ENCODE measurements around the gene RPLP2. TPM values are rescaled to one million over a fixed set of nuclear protein-coding genes. Genes with fewer than 3 reads are reported as not detected.

The RPLP2 gene
- total RNA-seq, 1 donor from 2014 or later = 211 TPM

DNA sequence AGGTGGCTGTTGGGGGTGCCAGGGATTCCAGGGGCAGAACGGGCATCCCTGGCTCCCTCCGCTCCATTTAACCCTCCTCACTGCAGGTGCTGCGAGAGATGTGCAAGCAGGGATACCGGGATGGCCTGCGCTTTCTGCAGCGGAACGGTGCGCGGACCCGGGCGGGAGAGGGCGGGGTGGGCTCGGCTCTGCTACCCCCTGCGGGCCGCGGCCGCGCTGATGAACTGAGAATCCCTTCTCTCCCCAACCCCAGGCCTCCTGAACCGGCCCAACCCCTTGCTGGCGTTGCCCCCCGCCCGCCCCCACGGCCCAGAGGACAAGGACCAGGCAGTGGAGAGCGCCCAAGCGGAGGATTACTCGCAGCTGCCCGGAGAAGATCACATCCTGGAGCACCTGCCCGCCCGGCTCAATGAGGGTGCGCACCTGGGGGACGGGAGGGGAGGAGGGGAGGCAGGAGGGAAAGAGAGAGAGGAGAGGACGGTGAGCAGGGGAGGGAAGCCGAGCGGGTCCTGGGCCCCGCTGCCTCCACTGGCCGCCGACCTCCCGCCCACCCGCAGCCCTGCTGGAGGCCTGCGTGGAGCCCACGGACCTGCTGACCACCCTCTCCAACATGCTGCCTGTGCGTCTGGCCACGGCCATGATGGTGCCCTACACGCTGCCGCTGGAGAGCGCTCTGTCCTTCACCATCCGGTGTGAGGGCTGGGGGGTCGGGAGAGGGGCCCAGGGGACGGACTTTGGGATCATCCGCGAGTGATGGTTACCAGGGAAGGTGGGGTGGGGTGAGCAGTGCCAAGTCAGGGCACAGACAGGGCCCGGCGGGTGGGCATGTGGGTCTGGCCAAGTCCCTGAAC is 13.9 kb downstream of the RPLP2 start:
- peaks cover 18% of the 10 kb centered on the region for H3K36me3 ChIP-seq (ENCODE audit: control insufficient read depth, insufficient read depth, low read length)
- no peak for DNase-seq (ENCODE audit: low read depth)
- TF ChIP-seq, protein P1, sequence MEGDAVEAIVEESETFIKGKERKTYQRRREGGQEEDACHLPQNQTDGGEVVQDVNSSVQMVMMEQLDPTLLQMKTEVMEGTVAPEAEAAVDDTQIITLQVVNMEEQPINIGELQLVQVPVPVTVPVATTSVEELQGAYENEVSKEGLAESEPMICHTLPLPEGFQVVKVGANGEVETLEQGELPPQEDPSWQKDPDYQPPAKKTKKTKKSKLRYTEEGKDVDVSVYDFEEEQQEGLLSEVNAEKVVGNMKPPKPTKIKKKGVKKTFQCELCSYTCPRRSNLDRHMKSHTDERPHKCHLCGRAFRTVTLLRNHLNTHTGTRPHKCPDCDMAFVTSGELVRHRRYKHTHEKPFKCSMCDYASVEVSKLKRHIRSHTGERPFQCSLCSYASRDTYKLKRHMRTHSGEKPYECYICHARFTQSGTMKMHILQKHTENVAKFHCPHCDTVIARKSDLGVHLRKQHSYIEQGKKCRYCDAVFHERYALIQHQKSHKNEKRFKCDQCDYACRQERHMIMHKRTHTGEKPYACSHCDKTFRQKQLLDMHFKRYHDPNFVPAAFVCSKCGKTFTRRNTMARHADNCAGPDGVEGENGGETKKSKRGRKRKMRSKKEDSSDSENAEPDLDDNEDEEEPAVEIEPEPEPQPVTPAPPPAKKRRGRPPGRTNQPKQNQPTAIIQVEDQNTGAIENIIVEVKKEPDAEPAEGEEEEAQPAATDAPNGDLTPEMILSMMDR (IDR thresholded peaks at IDR 0.05; ENCODE audit: insufficient read depth, low read length, severe bottlenecking) = no peak
- no peaks in the 10 kb centered on the region for H3K27me3 ChIP-seq (ENCODE audit: control insufficient read depth, insufficient read depth, low read length)
- no peak overlapping the region for H3K4me3 ChIP-seq (ENCODE audit: low read depth, low read length)
- FAIRE-seq = no peak

DNA sequence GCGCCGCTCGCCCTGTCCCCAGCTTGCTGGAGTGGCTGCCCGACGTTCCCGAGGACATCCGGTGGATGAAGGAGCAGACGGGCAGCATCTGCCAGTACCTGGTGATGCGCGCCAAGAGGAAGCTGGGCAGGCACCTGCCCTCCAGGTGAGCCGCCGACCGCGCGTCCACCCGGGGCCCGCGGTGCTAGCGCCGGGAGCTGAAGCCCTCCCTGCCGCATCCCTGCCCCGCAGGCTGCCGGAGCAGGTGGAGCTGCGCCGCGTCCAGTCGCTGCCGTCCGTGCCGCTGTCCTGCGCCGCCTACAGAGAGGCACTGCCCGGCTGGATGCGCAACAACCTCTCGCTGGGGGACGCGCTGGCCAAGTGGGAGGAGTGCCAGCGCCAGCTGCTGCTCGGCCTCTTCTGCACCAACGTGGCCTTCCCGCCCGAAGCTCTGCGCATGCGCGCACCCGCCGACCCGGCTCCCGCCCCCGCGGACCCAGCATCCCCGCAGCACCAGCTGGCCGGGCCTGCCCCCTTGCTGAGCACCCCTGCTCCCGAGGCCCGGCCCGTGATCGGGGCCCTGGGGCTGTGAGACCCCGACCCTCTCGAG is 14.6 kb downstream of the RPLP2 start:
- no peak for DNase-seq (ENCODE audit: low read depth)
- TF ChIP-seq, protein P1 (IDR thresholded peaks at IDR 0.05; ENCODE audit: insufficient read depth, low read length, severe bottlenecking) = no peak
- FAIRE-seq = no peak
- Histone ChIP-seq H3K36me3 (ENCODE audit: control insufficient read depth, insufficient read depth, low read length) (peaks cover 18% of the 10 kb centered on the region), H3K4me3 (ENCODE audit: low read depth, low read length) (no peak overlapping the region), H3K27me3 (ENCODE audit: control insufficient read depth, insufficient read depth, low read length) (no peaks in the 10 kb centered on the region)

DNA sequence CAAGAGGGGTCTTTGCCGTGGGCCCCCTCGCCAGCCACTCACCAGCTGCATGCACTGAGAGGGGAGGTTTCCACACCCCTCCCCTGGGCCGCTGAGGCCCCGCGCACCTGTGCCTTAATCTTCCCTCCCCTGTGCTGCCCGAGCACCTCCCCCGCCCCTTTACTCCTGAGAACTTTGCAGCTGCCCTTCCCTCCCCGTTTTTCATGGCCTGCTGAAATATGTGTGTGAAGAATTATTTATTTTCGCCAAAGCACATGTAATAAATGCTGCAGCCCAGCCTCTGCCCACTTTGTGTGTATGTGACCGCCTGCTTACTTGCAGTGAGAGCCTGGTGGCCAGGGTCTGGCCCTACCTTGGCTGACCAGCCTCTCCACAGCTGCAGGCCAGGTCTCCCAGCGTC is 15.2 kb downstream of the RPLP2 start:
- Histone ChIP-seq H3K4me3 (ENCODE audit: low read depth, low read length) (no peak overlapping the region), H3K36me3 (ENCODE audit: control insufficient read depth, insufficient read depth, low read length) (peaks cover 18% of the 10 kb centered on the region), H3K27me3 (ENCODE audit: control insufficient read depth, insufficient read depth, low read length) (peaks cover 2% of the 10 kb centered on the region)
- TF ChIP-seq, protein P1 (IDR thresholded peaks at IDR 0.05; ENCODE audit: insufficient read depth, low read length, severe bottlenecking) = no peak
- DNase-seq (ENCODE audit: low read depth) (no peak), FAIRE-seq (no peak)

DNA sequence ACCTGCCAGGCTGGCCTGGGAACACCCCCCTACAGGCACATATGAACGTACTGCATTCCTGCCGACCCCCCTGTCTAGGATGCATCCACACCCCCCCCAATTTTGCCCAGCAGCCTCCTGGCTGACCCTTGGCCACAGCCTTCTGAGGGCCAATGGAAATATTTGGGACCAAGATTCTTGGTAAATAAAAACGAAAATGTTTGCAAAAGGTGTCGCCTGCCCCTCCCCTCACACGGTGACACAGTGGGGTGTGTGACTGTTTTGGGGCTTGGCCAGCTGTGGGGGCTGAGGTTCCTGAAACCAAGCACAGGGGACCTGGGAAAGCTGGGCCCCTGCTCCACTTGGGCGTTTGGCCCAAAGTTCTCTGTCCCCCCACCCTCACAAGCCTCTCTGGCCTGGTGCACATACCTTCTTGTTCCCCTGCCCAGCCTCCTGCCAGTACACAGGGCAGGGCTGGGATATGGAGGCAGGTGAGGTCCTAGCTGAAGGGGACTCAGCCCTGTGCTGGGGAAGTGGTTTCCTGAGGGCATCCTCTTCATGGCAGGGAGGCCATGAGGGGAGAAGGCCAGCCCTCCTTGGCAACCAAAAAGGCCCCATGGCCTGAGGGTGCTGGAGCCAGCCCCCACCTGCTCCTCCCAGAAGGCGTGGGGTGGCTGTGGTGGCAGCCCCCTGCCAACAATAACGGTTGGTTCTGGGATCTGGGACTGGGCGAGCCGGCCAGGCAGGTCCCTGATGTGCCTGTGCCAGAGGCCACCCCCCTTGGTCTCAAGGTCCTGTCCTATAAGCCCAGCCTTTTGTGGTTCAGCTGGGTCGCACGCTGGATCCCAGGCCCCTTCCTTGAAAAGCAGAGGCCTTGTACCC is 15.8 kb downstream of the RPLP2 start:
- no peak for DNase-seq (ENCODE audit: low read depth)
- Histone ChIP-seq H3K4me3 (ENCODE audit: low read depth, low read length) (no peak overlapping the region), H3K27me3 (ENCODE audit: control insufficient read depth, insufficient read depth, low read length) (peaks cover 2% of the 10 kb centered on the region), H3K36me3 (ENCODE audit: control insufficient read depth, insufficient read depth, low read length) (peaks cover 18% of the 10 kb centered on the region)
- TF ChIP-seq, protein P1 (IDR thresholded peaks at IDR 0.05; ENCODE audit: insufficient read depth, low read length, severe bottlenecking) = no peak
- FAIRE-seq = no peak

DNA sequence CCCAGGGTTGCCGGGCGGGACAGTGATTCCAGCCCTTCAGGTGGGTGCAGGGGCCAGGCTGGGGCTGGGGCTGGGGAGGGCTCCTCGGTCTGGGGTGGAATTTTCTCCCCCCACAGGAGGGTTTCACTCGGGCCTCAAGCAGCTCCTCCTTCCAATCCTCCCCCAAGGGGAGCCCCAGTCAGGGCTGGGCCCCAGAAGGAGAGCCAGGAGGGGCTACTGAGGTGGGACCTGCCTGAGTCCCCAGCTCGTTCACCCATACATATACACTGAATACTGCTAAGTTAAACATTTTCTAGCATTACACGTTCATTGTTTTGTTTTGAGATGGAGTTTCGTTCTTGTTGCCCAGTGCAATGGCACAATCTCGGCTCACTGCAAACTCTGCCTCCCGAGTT is 16.5 kb downstream of the RPLP2 start:
- FAIRE-seq (no peak), DNase-seq (ENCODE audit: low read depth) (no peak)
- peaks cover 2% of the 10 kb centered on the region for H3K27me3 ChIP-seq (ENCODE audit: control insufficient read depth, insufficient read depth, low read length)
- TF ChIP-seq, protein P1 (IDR thresholded peaks at IDR 0.05; ENCODE audit: insufficient read depth, low read length, severe bottlenecking) = no peak
- peaks cover 18% of the 10 kb centered on the region for H3K36me3 ChIP-seq (ENCODE audit: control insufficient read depth, insufficient read depth, low read length)
- no peak overlapping the region for H3K4me3 ChIP-seq (ENCODE audit: low read depth, low read length)

Measured in bronchial epithelial cell (primary cell).